A172 (cell line): ENCODE results near the gene PPP6R2. TPM values are rescaled to one million over a fixed set of nuclear protein-coding genes. Genes with fewer than 3 reads are reported as not detected.

Experiments
- DNase-seq: peaks from one replicate; pipeline ENCODE4 v3.0.0-alpha.2; 2015; ENCODE audit warnings: low spot score
- total RNA-seq: library from RNA; depleted of rRNA; stranded (reverse); fragments of >200 nt; shearing (Covaris generic); gene quantifications from 2 replicates; pipeline ENCODE4 v1.2.3, GENCODE V29; 2014

PPP6R2 gene
- total RNA-seq, 1 experiment from 2014 or later, result 36.6 TPM

DNA sequence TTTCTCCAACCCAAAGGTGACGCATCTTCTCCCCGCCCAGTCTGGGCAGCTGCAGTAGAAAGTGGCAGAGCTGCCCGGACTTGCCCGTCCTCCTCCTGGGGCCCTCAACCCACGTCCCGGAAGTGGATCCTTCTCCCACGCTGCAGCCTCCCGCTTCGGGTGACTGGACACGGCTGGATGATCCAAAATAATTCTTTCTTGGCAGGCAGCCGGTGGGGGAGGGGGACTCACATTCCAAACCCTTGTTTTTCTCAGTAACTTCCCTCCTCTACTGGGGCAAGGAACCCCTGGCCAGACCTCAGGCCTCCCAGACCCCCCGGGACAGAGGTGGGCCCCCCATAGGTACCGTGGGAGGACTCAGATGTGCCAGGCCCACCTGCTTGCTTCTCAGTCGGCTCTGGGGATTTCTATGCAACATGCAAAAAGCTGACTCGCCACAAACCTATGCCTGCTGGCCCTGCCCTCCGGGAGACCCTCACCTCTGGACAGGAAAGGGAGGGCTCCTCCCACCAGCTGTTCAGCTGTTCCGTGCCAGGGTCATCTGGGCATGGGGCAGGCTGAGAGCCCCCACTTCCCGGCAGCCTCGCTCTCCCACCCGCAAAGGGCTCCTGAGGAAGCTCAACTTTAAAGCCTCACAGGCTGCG, 37.1 kb upstream of the PPP6R2 start:
- DNase-seq, result peak; percentile 90

- DNase-seq, result no peak
Observed at GRCh38 chr22:50306753-50307749, 36.1 kb upstream of the PPP6R2 start, which contains the start of gene PLXNB2. Gene PLXNB2 (minus strand): TSS chr22:50307646. CDS start chr22:50290584, 17,062 bp downstream.

DNA sequence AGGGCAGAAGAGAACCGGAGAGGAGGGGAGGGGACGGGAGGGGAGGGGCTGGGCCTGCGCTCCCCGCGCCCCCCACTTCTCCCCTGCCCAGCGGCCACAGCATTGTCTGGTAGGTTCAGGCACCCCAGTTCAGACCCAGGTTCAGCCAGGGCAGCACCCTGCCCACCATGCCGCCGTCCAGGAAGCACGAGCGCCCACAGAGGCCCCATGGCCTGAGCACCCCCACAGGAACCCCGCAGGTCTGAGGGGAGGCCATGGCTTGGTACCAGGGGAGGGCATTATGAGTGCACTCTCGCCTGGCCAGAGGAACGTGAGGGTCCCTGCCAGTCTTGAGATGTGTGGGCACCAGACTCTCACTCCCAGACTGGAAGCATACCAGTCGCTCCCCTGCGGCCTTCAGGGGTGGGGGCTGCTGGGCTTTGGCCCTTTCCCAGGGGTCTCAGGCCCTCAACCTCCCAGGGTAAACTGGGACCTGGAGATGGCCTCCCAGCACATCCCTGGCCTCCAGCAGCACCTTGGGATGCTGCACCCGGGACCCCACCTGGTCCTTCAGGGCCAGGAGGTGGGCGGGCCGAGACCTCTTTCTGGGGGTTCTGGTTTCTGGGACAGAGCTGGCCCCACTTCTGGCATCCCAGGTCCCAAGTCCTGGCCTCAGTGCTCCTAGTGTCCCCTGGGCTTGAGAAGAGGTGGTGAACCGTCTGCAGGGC, 35.1 kb upstream of the PPP6R2 start:
- DNase-seq, result no peak

- peak; percentile 77 for DNase-seq
Observed at GRCh38 chr22:50308597-50308935, 34.6 kb upstream of the PPP6R2 start.

DNA sequence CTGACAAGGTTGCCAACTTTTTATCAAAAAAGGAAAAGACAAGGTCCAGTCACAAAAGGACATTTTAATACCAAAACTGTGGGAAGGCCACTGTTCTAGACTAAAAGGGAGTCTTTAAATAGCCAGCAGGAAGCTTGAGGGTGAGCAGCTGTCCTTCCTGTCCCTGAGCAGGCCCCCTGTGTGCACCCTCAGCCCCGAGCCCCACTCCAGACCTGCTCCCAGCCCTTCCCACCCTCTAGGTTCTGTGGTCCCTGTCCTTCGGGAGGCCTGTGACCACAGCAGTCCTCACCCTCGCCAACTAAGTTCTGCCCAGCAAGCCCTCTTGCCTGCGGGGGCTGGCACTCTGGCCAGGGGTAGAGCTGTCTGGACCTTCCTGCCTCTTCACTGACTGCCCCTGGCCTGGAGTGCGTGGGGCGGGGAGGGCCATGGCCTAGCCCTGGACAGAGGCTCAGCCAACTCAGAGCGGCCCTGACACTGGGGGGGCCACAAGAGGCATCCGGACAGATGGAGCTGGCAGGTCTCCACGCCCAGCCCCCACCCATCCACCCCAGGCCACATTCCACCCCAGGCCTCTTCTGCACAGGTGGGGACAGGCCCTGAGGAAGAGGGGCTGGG, 34.0 kb upstream of the PPP6R2 start:
- no peak for DNase-seq

DNA sequence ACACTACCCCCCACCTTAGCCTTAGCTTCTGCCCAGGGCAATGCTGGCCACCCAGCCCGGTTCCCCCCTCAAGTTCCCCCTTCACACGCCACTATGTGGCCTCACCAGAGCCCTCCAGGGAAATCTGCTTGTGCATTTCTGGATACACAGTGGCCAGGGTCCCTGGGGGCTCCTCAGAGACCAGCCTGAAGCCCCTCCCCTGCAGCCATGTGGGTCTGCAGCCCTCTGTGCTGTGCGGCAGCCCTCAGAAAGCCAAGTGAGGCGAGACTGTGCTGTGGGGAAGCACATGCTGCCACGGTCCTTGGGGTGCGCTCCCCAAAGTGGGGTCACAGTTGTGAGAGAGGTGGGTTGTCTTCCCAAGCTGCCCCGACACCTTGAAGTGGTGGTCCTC, 33.5 kb upstream of the PPP6R2 start:
- no peak for DNase-seq

DNA sequence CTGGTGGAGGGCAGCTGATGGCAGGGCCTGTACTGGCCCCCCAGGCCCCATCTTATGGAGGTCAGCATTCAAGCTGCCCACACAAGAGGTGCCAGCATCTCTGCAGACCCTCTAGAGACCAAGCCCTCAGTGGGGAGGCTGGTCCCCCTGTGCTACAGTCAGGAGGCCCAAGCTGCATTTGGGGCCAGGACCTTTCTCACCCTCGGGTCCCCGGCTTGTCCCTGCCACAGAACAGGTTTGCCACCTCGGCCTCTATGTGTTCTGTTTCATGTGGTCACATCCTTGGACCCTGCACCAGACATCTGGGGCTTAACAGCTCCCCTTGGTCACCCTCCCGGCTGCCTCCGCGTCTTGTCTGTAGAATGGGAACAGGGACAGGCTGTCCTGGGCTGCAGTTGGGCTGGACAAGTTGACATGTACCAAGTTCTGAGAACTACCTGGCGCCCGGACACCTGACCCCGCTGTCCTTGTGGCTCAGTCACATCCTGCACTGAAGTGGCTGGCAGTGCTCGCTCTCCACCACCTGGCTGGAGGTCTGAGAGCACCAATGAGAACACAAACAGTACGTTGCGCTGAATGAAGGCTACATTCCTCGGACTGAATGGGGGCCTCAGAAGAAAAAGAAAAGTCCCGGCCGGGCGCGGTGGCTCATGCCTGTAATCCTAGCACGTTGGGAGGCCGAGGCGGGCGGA, 33.0 kb upstream of the PPP6R2 start:
- no peak for DNase-seq

DNA sequence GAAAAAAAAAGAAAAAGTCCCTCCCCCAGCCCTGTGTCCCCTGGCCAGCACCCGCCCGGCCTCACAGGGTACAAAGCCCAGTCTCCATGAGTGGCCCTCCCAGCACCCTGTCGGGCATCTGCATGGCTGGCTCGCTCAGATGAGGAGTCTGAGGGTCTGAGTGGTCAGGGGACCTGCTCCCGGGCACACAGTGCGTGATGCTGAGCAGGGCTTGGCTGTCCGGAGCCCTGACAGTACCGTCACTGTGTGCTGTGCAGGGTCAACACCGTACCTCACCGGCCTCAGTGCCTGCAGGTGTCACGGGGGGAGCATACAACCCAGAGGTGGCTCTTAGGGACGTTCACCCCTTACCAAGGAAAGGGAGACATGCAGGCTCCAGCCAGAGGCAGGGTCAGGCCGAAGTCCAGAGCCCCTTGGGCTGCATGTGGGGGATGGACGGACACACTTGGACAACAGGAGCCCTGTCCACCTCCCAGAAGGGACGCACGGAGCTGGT, 32.1 kb upstream of the PPP6R2 start:
- DNase-seq, result no peak

- no peak for DNase-seq
Observed at GRCh38 chr22:50311606-50312351, 31.3 kb upstream of the PPP6R2 start.

- no peak for DNase-seq
Observed at GRCh38 chr22:50312371-50312770, 30.8 kb upstream of the PPP6R2 start.

DNA sequence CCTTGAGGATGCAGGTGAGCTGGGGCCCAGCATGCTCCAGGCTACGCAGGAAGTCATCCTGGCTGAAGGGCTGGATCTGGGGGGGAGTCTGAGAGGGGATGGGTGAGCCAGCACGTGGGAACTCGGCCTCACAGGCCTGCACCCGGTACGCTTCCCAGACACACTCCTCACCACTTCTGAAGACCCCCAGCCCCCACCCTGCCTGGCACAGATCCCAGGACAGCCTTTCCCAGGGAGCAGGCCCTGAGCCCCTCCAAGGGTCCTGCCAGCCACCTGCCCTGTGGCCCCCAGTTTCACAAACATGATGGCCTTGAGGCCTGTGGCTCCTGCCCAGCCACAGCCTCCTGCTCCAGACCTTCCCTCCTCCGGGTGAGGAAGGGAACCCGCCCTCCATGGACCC, 30.1 kb upstream of the PPP6R2 start:
- DNase-seq, result no peak

- no peak for DNase-seq
Observed at GRCh38 chr22:50313600-50313999, 29.5 kb upstream of the PPP6R2 start.

GRCh38 chr22:50314081-50314454, 29.1 kb upstream of the PPP6R2 start:
- DNase-seq, result no peak

GRCh38 chr22:50314455-50315288, 28.5 kb upstream of the PPP6R2 start:
- DNase-seq, result no peak

DNA sequence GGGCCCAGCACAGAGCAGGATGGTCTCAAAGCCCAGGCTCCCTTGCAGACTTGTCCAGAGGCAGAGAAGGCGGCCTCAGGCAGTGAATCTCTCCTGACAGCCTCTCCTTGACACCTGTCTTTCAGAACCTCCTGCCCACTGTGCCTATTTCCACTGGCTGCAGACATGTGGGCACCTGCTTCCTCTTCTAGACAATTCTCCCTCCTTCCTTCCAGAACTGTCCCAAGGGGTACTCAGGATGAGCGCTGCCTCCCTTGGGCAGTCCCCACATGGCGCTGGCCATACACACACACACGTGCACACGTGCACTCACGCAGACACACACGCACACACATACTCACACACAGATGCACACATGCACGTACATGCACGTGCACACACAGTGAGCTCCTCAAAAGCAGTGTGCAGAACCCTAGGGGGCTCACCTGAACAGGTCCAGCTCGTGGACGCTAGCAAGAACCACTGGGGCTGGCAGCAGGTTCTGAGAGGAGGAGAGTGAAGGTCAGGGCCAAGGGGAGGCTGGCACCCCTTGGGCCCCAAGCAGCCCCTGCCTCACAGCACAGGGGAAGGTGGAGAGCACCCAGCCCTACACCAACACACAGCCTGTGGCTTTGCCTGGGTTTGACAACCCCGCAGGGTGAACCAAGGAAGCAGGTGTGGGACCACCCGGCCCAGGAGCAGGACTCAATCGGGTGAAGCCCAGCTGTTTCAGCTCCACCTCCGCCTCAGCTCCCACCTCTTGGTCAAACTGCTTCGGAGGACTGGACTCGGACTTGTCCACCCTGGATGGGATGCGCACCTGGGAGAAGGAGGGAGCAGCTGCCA, 27.6 kb upstream of the PPP6R2 start:
- no peak for DNase-seq

GRCh38 chr22:50316114-50317065, 26.7 kb upstream of the PPP6R2 start:
- DNase-seq, result no peak

- DNase-seq, result no peak
Observed at GRCh38 chr22:50317178-50317577, 25.9 kb upstream of the PPP6R2 start.

- DNase-seq, result no peak
Observed at GRCh38 chr22:50317674-50318073, 25.5 kb upstream of the PPP6R2 start.
